Vagina (tissue), 2 donors: ENCODE results near the gene TLE4.
A peak's percentile ranks its signal among the peaks of the same experiment; 100 is the strongest.

Source experiments
- POLR2A ChIP-seq, 2 donors: fragments of 450-650 bp; IDR thresholded peaks; one replicate each; pipeline ENCODE4 v1.6.1; 2017; ENCODE audit warnings: antibody characterized with exemption in 2 of 2, mild to moderate bottlenecking in 2 of 2, moderate library complexity in 2 of 2
- TF ChIP-seq, protein P1 (sequence below), 3 experiments: fragments of 450-650 bp in 2 of 3; fragments of 200-600 bp in 1 of 3; sonication (generic) in 1 of 3; IDR thresholded peaks; one replicate each; pipeline ENCODE4 v1.5.1; 2017 to 2019; ENCODE audit warnings: antibody characterized with exemption in 3 of 3, mild to moderate bottlenecking in 2 of 3, moderate library complexity in 2 of 3

DNA sequence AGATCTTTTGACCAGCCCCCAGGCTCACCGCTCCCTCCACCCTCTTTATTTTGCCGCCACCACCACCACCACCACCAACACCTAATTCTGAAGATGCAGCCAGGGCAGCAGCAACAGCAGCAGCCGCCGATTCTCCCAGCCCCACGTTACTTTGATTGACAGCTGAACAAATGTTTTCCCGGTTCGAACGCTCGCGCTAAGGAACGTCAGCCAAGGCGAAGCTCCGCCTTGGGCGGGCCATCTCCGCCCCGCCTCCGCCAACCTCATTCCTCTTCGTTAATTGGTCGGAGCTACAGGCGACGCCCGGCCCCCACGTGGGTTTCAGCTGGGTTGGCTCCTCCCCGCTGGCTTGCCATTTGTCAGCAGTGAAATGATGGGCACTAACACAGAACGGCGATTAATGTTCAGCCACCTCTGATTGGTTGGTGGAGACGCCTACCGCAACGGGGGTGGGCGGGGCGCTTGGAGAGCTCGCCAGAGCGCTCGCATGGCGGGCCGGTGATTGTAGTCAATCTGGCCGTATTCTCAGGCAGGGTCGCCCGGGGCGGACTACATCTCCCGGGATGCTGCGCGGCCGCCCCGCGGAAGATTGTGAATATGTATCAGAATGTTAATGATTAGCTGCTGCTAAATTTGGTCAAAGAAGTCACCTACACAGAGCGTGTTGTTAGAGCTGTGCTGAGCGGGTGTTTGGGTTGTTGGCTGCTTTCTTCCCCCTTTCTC is at the start of gene TLE4:
- TF ChIP-seq POLR2A (IDR thresholded peaks at IDR 0.05), result peak; percentile 66 to 97
- TF ChIP-seq, protein P1, sequence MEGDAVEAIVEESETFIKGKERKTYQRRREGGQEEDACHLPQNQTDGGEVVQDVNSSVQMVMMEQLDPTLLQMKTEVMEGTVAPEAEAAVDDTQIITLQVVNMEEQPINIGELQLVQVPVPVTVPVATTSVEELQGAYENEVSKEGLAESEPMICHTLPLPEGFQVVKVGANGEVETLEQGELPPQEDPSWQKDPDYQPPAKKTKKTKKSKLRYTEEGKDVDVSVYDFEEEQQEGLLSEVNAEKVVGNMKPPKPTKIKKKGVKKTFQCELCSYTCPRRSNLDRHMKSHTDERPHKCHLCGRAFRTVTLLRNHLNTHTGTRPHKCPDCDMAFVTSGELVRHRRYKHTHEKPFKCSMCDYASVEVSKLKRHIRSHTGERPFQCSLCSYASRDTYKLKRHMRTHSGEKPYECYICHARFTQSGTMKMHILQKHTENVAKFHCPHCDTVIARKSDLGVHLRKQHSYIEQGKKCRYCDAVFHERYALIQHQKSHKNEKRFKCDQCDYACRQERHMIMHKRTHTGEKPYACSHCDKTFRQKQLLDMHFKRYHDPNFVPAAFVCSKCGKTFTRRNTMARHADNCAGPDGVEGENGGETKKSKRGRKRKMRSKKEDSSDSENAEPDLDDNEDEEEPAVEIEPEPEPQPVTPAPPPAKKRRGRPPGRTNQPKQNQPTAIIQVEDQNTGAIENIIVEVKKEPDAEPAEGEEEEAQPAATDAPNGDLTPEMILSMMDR (IDR thresholded peaks at IDR 0.05), result no peak
